Activated naive CD4-positive, alpha-beta T cell treated with anti-CD3 and anti-CD28 coated beads, Interleukin-2, amount 10 ng/mL, durations not matched to agents 5 hours and 36 hours (primary cell): ENCODE data around the gene RNPEP. TPM values are rescaled to one million over a fixed set of nuclear protein-coding genes. Genes with fewer than 3 reads are reported as not detected.

Experiments
- microRNA-seq: library from miRNA; unstranded; fragments of <30 nt; microRNA quantifications from one replicate; pipeline ENCODE4 v1.2.0, GENCODE V29; 2022; ENCODE audit warnings: borderline microRNAs expressed, borderline replicate concordance
- total RNA-seq, 2 experiments: library from RNA; stranded (reverse); gene quantifications; one replicate each; pipeline ENCODE4 v1.2.3, GENCODE V29; 2021

Gene RNPEP
- 10 to 100 TPM; 25.6 to 27.3 TPM for total RNA-seq

GRCh38 chr1:201982623-201983379 is at the start of gene RNPEP:
TSS of gene RNPEP (plus strand) at chr1:201982648. CDS start at chr1:201982667, 19 bp downstream.

GRCh38 chr1:201946224-201946908 is 36.1 kb upstream of the RNPEP start, which contains the start of gene LMOD1:
TSS of gene LMOD1 (minus strand) at chr1:201946548. CDS start at chr1:201946340, 208 bp downstream.

GRCh38 chr1:201955009-201955728 is 27.3 kb upstream of the RNPEP start, which contains the start of gene TIMM17A:
TSS of gene TIMM17A (plus strand) at chr1:201955503. CDS start at chr1:201955527, 24 bp downstream.

GRCh38 chr1:202010180-202011015 is 27.9 kb downstream of the RNPEP start, which contains the start of gene ELF3:
TSS of gene ELF3 (plus strand) at chr1:202010587. CDS start at chr1:202011137, 550 bp downstream.

Small RNAs within 50 kb of the gene (microRNA-seq; reads per million reads assigned to microRNA genes)
- not detected for gene MIR6740

Other genes starting within 250 kb of the RNPEP start
- 10 to 100 TPM; 40.9 to 41.7 TPM for gene IPO9, start 153.5 kb upstream of the RNPEP start, total RNA-seq
- gene SHISA4, start 93.8 kb upstream of the RNPEP start, total RNA-seq = under 1 TPM; 0.34 to 0.53 TPM
- not detected for gene LMOD1, start 36.1 kb upstream of the RNPEP start, total RNA-seq
- 10 to 100 TPM; 39.1 to 39.3 TPM for gene TIMM17A, start 27.1 kb upstream of the RNPEP start, total RNA-seq
- under 1 TPM; 0.33 to 0.41 TPM for gene ELF3, start 27.9 kb downstream of the RNPEP start, total RNA-seq
- not detected for gene GPR37L1, start 140.3 kb downstream of the RNPEP start, total RNA-seq
- gene ARL8A, start 162.1 kb downstream of the RNPEP start, total RNA-seq = 10 to 100 TPM; 49.5 to 50.4 TPM
- gene PTPN7, start 178.0 kb downstream of the RNPEP start, total RNA-seq = 100 to 1,000 TPM; 166 to 167 TPM
- gene LGR6, start 211.2 kb downstream of the RNPEP start, total RNA-seq = not detected